ENCODE data around the gene IL17RA.

DNA sequence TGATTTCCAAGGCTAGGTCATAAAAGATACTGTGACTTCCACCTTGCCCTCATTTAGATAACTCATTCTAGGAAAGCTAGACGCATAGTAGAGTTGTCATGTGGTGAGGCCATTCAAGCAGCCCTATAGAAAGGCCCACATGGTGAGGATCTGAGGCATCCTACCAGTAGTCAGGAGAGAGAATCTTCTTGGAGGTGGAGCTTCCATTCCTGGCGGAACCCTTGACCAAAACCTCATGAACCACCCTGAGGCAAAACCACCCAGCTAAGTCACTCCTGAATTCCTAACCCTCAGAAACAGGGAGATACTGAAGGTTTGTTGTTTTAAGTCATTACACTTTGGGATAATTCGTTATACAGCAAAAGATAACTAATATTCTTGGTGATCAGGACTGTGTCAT, 77.2 kb downstream of the IL17RA start:
- TF ChIP-seq REST (IDR thresholded peaks at IDR 0.05; ENCODE audit: insufficient read depth in 1 of 2, low read depth in 2 of 2, low read length in 1 of 2), result no peak
- TF ChIP-seq, protein P1, sequence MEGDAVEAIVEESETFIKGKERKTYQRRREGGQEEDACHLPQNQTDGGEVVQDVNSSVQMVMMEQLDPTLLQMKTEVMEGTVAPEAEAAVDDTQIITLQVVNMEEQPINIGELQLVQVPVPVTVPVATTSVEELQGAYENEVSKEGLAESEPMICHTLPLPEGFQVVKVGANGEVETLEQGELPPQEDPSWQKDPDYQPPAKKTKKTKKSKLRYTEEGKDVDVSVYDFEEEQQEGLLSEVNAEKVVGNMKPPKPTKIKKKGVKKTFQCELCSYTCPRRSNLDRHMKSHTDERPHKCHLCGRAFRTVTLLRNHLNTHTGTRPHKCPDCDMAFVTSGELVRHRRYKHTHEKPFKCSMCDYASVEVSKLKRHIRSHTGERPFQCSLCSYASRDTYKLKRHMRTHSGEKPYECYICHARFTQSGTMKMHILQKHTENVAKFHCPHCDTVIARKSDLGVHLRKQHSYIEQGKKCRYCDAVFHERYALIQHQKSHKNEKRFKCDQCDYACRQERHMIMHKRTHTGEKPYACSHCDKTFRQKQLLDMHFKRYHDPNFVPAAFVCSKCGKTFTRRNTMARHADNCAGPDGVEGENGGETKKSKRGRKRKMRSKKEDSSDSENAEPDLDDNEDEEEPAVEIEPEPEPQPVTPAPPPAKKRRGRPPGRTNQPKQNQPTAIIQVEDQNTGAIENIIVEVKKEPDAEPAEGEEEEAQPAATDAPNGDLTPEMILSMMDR (IDR thresholded peaks at IDR 0.05), result no peak

Data from Panc1 (cell line).